GM04504 (cell line): ENCODE measurements around the gene FBXL22.

ENCODE experiments used
- DNase-seq: peaks from one replicate; pipeline ENCODE4 v3.0.0-alpha.2; 2012; ENCODE audit warnings: low read depth

FBXL22 gene

GRCh38 chr15:63597038-63597790 is at the start of gene FBXL22:
Gene FBXL22, plus strand, starts transcription at chr15:63597387. Its CDS starts 6 bp downstream, at chr15:63597393.
- DNase-seq, result no peak

GRCh38 chr15:63551400-63551799 is 45.8 kb upstream of the FBXL22 start:
- DNase-seq, result no peak

GRCh38 chr15:63553388-63553791 is 43.8 kb upstream of the FBXL22 start:
- DNase-seq, result peak; percentile 74

GRCh38 chr15:63554337-63554927 is 42.8 kb upstream of the FBXL22 start:
- no peak for DNase-seq

GRCh38 chr15:63555507-63555906 is 41.7 kb upstream of the FBXL22 start:
- DNase-seq, result no peak

GRCh38 chr15:63556246-63556645 is 40.9 kb upstream of the FBXL22 start:
- no peak for DNase-seq

- no peak for DNase-seq
These were observed 40.5 kb upstream of the FBXL22 start for GRCh38 chr15:63556736-63557135.

- no peak for DNase-seq
These were observed 37.4 kb upstream of the FBXL22 start for GRCh38 chr15:63559753-63560152.

GRCh38 chr15:63560741-63561448 is 36.3 kb upstream of the FBXL22 start:
- no peak for DNase-seq

GRCh38 chr15:63564093-63564492 is 33.1 kb upstream of the FBXL22 start:
- DNase-seq, result no peak

- DNase-seq, result no peak
These were observed 31.5 kb upstream of the FBXL22 start for GRCh38 chr15:63565536-63566186.

- no peak for DNase-seq
These were observed 24.3 kb upstream of the FBXL22 start for GRCh38 chr15:63572749-63573464.

GRCh38 chr15:63573533-63573932 is 23.7 kb upstream of the FBXL22 start:
- no peak for DNase-seq

GRCh38 chr15:63575312-63575711 is 21.9 kb upstream of the FBXL22 start:
- DNase-seq, result no peak

- no peak for DNase-seq
These were observed 20.7 kb upstream of the FBXL22 start for GRCh38 chr15:63576441-63576840.

GRCh38 chr15:63582179-63582578 is 15.0 kb upstream of the FBXL22 start:
- DNase-seq, result no peak

- DNase-seq, result peak; percentile 75
These were observed 14.3 kb upstream of the FBXL22 start for GRCh38 chr15:63582718-63583426.

GRCh38 chr15:63586790-63587189 is 10.4 kb upstream of the FBXL22 start:
- no peak for DNase-seq

- DNase-seq, result no peak
These were observed 9.7 kb upstream of the FBXL22 start for GRCh38 chr15:63587527-63587926.

GRCh38 chr15:63588826-63589225 is 8.4 kb upstream of the FBXL22 start:
- no peak for DNase-seq
